GM23338 (cell line): Measurements from ENCODE around the gene NGDN. TPM values are rescaled to one million over a fixed set of nuclear protein-coding genes. Genes with fewer than 3 reads are reported as not detected.
"Not testable (repeated sequence)": the region's sequence is repeated elsewhere in the genome, so short reads cannot be mapped to it uniquely, and the experiment has no call there.

Experiments used
- ATAC-seq: fragments of 200-7000 bp; cut with Tn5 transposase; 3 replicates; pipeline ENCODE4 v1.9.1; 2020
- DNase-seq: peaks from one replicate; pipeline ENCODE4 v3.0.0-alpha.2; 2015; ENCODE audit warnings: low spot score
- H2AFZ ChIP-seq: fragments of 200-600 bp; sonication (generic); 2 replicates; pipeline ENCODE4 v1.8.0; 2016; ENCODE audit warnings: antibody characterized with exemption, mild to moderate bottlenecking, moderate library complexity
- H3F3A ChIP-seq: fragments of 200-600 bp; sonication (generic); replicated peaks from 2 replicates; pipeline ENCODE4 v1.8.0; 2017; ENCODE audit warnings: antibody characterized with exemption, mixed run types, low read depth
- H3K27ac ChIP-seq: fragments of 200-600 bp; sonication (generic); 2 replicates; pipeline ENCODE4 v1.6.1; 2016; ENCODE audit warnings: low read depth
- H3K27me3 ChIP-seq: fragments of 200-600 bp; sonication (generic); 2 replicates; pipeline ENCODE4 v1.8.0; 2016; ENCODE audit warnings: mild to moderate bottlenecking, mixed run types, moderate library complexity; ENCODE audit not compliant: insufficient read depth
- H3K36me3 ChIP-seq: fragments of 200-600 bp; sonication (generic); 2 replicates; pipeline ENCODE4 v1.8.0; 2016; ENCODE audit warnings: mild to moderate bottlenecking; ENCODE audit not compliant: insufficient read depth
- H3K4me1 ChIP-seq: fragments of 200-600 bp; sonication (generic); 2 replicates; pipeline ENCODE4 v1.8.0; 2016; ENCODE audit warnings: mild to moderate bottlenecking, moderate library complexity; ENCODE audit not compliant: insufficient read depth
- H3K4me2 ChIP-seq: fragments of 200-600 bp; sonication (generic); 2 replicates; pipeline ENCODE4 v1.7.1; 2017; ENCODE audit warnings: mixed run types
- H3K4me3 ChIP-seq: fragments of 200-600 bp; sonication (generic); 2 replicates; pipeline ENCODE4 v1.6.1; 2016; ENCODE audit warnings: mixed run types
- H3K79me2 ChIP-seq: fragments of 200-600 bp; sonication (generic); replicated peaks from 2 replicates; pipeline ENCODE4 v1.8.0; 2017; ENCODE audit warnings: mild to moderate bottlenecking; ENCODE audit not compliant: insufficient read depth
- H3K9me2 ChIP-seq: fragments of 200-600 bp; sonication (generic); 2 replicates; pipeline ENCODE4 v1.8.0; 2017; ENCODE audit not compliant: insufficient read depth
- H4K20me1 ChIP-seq: fragments of 200-600 bp; sonication (generic); replicated peaks from 2 replicates; pipeline ENCODE4 v1.8.0; 2017; ENCODE audit warnings: mild to moderate bottlenecking; ENCODE audit not compliant: insufficient read depth
- H3K27ac Mint-ChIP-seq: 2 replicates; pipeline ENCODE4 v1.8.0; 2020; ENCODE audit warnings: inconsistent platforms, mild to moderate bottlenecking, moderate library complexity, mixed read lengths
- H3K27me3 Mint-ChIP-seq: 3 replicates; pipeline ENCODE4 v1.8.0; 2022; ENCODE audit warnings: low read depth, mild to moderate bottlenecking, moderate library complexity, mixed read lengths, inconsistent platforms; ENCODE audit not compliant: insufficient read depth, poor library complexity
- H3K36me3 Mint-ChIP-seq: 3 replicates; pipeline ENCODE4 v1.8.0; 2021; ENCODE audit warnings: low read depth, mild to moderate bottlenecking, inconsistent platforms, moderate library complexity, mixed read lengths
- H3K4me1 Mint-ChIP-seq: 3 replicates; pipeline ENCODE4 v1.8.0; 2020; ENCODE audit warnings: mild to moderate bottlenecking, inconsistent platforms, mixed read lengths
- H3K4me3 Mint-ChIP-seq: 3 replicates; pipeline ENCODE4 v1.8.0; 2021; ENCODE audit warnings: moderate library complexity, mild to moderate bottlenecking, inconsistent platforms, mixed read lengths
- H3K9me3 Mint-ChIP-seq: 3 replicates; pipeline ENCODE4 v1.8.0; 2020; ENCODE audit warnings: moderate library complexity, mild to moderate bottlenecking, inconsistent platforms, mixed read lengths
- polyA plus RNA-seq: library from polyadenylated mRNA; unstranded; fragments of >200 nt; fragmentation: Nextera tagmentation; extraction: Ambion mirVana; gene quantifications from 2 replicates; pipeline ENCODE4 v1.2.1, GENCODE V29; 2016
- total RNA-seq: library from RNA; depleted of rRNA; stranded (reverse); fragments of >200 nt; shearing (Covaris generic); gene quantifications from 2 replicates; pipeline ENCODE4 v1.2.3, GENCODE V29; 2014
- TF ChIP-seq, protein P1 (sequence below), 2 experiments: fragments of 200-600 bp in 1 of 2; sonication (generic) in 1 of 2; conservative IDR thresholded peaks; 2 replicates each; pipeline versions ENCODE4 v1.5.1 to v1.6.1; 2016 to 2017; ENCODE audit warnings: antibody characterized with exemption in 2 of 2, low read depth in 2 of 2, mild to moderate bottlenecking in 2 of 2, moderate library complexity in 1 of 2
- TF ChIP-seq, protein P2 (sequence below): IDR thresholded peaks from one replicate; pipeline ENCODE4 v1.6.1; 2018; ENCODE audit warnings: antibody characterized with exemption; ENCODE audit not compliant: unreplicated experiment
- TF ChIP-seq, protein P3 (sequence below): fragments of 250-450 bp; sonication (Bioruptor Pico); IDR thresholded peaks from 2 replicates; pipeline ENCODE4 v1.5.0; 2020; ENCODE audit warnings: mild to moderate bottlenecking, moderate library complexity
- TF ChIP-seq, protein P4 (sequence below): IDR thresholded peaks from 2 replicates; pipeline ENCODE4 v1.6.1; 2016; ENCODE audit warnings: antibody characterized with exemption

NGDN gene
- total and polyA plus RNA-seq, 2 experiments from 2014 or later: 48.6 to 90.8 TPM

DNA sequence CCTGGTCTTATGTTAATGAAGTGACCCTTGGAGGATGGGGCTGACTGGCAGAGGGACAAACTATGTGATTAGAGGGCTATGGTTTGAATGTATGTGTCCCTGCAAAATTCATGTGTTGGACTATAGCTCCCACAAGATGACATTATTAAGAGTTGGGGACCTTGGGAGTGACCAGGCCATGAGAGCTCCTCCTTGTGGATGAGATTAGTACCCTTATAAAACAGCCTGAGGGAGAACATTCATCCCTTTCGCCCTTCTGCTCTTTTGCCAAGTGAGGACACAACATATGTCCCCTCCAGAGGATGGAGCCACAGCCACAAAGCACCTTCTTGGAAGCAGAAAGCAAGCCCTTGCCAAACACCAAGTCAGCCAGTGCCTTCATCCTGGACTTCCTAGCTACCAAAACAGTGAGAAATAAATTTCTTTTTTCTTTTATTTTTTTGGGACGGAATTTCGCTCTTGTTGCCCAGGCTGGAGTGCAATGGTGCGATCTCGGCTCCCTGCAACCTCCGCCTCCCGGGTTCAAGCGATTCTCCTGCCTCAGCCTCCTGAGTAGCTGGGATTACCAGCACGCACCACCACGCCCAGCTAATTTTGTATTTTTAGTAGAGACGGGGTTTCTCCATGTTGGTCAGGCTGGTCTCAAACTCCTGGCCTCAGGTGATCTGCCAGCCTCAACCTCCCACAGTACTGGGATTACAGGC lies 12.5 kb upstream of the NGDN start:
- H3K27ac ChIP-seq, H4K20me1 ChIP-seq, H3K27ac Mint-ChIP-seq, H3K36me3 ChIP-seq, H3K4me3 ChIP-seq, H3K4me1 ChIP-seq, H3F3A ChIP-seq, H3K4me1 Mint-ChIP-seq, H2AFZ ChIP-seq, H3K36me3 Mint-ChIP-seq, H3K79me2 ChIP-seq, H3K4me2 ChIP-seq, H3K27me3 ChIP-seq, H3K4me3 Mint-ChIP-seq, H3K9me3 Mint-ChIP-seq, H3K27me3 Mint-ChIP-seq, H3K9me2 ChIP-seq: not testable (repeated sequence)
- ATAC-seq (peak; percentile 92), DNase-seq (peak; percentile 74)
- TF ChIP-seq, protein P1, sequence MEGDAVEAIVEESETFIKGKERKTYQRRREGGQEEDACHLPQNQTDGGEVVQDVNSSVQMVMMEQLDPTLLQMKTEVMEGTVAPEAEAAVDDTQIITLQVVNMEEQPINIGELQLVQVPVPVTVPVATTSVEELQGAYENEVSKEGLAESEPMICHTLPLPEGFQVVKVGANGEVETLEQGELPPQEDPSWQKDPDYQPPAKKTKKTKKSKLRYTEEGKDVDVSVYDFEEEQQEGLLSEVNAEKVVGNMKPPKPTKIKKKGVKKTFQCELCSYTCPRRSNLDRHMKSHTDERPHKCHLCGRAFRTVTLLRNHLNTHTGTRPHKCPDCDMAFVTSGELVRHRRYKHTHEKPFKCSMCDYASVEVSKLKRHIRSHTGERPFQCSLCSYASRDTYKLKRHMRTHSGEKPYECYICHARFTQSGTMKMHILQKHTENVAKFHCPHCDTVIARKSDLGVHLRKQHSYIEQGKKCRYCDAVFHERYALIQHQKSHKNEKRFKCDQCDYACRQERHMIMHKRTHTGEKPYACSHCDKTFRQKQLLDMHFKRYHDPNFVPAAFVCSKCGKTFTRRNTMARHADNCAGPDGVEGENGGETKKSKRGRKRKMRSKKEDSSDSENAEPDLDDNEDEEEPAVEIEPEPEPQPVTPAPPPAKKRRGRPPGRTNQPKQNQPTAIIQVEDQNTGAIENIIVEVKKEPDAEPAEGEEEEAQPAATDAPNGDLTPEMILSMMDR (conservative IDR thresholded peaks at IDR 0.05; ENCODE audit: low read depth in 2 of 2): peak; percentile 61 to 73

DNA sequence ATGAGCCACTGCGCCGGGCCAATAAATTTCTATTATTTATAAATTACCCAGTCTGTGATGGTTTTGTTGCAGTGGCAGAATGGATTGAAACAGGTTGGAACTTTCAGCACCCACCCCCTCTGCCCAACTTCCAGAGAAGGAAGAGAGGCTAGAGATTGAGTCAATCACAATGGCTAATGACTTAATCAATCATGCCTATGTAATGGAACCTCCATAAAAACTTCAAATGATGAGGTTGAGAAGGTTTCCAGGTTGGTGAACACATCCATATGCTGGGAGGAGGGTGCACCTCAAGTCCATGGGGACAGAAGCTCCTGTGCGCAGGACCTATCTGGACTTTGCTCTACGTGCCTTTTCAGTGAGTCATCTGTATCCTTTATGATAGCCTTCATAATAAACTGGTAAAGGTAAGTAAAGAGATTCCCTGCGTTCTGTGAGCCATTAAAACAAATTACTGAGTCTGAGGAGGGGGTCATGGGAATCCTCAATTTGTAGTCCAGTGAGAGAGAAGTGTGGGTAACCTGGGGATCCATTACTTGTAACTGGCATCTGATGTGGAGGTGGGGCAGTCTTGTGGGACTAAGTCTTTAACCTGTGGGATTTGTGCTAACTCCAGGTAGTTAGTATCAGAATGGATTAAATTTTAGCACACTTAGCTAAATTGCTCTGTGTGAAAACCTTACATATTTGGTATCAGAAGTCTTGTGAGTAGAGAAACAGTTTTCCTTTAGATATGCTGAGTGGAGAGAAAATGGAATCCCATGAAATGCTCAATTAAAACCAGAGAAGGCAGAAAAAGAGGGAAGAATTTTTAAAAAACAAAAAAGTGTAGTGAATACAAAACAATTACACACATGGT lies 11.7 kb upstream of the NGDN start:
- Histone ChIP-seq H3K36me3 (no peaks in the 10 kb centered on the region), H3K4me1 (no peaks in the 10 kb centered on the region), H3K79me2 (no peaks in the 10 kb centered on the region), H2AFZ (no peak overlapping the region), H3K4me2 (no peak overlapping the region), H3K4me3 (no peak overlapping the region), H3K27me3 (no peaks in the 10 kb centered on the region), H3K27ac (no peak overlapping the region), H4K20me1 (no peaks in the 10 kb centered on the region), H3F3A (no peaks in the 10 kb centered on the region), H3K9me2 (no peaks in the 10 kb centered on the region)
- H3K4me3 Mint-ChIP-seq: no peak overlapping the region
- no peaks in the 10 kb centered on the region; the same call in 2 of the 3 replicates for H3K9me3 Mint-ChIP-seq
- H3K27ac Mint-ChIP-seq: no peak overlapping the region
- H3K27me3 Mint-ChIP-seq: no peaks in the 10 kb centered on the region
- TF ChIP-seq, protein P2, sequence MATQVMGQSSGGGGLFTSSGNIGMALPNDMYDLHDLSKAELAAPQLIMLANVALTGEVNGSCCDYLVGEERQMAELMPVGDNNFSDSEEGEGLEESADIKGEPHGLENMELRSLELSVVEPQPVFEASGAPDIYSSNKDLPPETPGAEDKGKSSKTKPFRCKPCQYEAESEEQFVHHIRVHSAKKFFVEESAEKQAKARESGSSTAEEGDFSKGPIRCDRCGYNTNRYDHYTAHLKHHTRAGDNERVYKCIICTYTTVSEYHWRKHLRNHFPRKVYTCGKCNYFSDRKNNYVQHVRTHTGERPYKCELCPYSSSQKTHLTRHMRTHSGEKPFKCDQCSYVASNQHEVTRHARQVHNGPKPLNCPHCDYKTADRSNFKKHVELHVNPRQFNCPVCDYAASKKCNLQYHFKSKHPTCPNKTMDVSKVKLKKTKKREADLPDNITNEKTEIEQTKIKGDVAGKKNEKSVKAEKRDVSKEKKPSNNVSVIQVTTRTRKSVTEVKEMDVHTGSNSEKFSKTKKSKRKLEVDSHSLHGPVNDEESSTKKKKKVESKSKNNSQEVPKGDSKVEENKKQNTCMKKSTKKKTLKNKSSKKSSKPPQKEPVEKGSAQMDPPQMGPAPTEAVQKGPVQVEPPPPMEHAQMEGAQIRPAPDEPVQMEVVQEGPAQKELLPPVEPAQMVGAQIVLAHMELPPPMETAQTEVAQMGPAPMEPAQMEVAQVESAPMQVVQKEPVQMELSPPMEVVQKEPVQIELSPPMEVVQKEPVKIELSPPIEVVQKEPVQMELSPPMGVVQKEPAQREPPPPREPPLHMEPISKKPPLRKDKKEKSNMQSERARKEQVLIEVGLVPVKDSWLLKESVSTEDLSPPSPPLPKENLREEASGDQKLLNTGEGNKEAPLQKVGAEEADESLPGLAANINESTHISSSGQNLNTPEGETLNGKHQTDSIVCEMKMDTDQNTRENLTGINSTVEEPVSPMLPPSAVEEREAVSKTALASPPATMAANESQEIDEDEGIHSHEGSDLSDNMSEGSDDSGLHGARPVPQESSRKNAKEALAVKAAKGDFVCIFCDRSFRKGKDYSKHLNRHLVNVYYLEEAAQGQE: no peak
- TF ChIP-seq, protein P3, sequence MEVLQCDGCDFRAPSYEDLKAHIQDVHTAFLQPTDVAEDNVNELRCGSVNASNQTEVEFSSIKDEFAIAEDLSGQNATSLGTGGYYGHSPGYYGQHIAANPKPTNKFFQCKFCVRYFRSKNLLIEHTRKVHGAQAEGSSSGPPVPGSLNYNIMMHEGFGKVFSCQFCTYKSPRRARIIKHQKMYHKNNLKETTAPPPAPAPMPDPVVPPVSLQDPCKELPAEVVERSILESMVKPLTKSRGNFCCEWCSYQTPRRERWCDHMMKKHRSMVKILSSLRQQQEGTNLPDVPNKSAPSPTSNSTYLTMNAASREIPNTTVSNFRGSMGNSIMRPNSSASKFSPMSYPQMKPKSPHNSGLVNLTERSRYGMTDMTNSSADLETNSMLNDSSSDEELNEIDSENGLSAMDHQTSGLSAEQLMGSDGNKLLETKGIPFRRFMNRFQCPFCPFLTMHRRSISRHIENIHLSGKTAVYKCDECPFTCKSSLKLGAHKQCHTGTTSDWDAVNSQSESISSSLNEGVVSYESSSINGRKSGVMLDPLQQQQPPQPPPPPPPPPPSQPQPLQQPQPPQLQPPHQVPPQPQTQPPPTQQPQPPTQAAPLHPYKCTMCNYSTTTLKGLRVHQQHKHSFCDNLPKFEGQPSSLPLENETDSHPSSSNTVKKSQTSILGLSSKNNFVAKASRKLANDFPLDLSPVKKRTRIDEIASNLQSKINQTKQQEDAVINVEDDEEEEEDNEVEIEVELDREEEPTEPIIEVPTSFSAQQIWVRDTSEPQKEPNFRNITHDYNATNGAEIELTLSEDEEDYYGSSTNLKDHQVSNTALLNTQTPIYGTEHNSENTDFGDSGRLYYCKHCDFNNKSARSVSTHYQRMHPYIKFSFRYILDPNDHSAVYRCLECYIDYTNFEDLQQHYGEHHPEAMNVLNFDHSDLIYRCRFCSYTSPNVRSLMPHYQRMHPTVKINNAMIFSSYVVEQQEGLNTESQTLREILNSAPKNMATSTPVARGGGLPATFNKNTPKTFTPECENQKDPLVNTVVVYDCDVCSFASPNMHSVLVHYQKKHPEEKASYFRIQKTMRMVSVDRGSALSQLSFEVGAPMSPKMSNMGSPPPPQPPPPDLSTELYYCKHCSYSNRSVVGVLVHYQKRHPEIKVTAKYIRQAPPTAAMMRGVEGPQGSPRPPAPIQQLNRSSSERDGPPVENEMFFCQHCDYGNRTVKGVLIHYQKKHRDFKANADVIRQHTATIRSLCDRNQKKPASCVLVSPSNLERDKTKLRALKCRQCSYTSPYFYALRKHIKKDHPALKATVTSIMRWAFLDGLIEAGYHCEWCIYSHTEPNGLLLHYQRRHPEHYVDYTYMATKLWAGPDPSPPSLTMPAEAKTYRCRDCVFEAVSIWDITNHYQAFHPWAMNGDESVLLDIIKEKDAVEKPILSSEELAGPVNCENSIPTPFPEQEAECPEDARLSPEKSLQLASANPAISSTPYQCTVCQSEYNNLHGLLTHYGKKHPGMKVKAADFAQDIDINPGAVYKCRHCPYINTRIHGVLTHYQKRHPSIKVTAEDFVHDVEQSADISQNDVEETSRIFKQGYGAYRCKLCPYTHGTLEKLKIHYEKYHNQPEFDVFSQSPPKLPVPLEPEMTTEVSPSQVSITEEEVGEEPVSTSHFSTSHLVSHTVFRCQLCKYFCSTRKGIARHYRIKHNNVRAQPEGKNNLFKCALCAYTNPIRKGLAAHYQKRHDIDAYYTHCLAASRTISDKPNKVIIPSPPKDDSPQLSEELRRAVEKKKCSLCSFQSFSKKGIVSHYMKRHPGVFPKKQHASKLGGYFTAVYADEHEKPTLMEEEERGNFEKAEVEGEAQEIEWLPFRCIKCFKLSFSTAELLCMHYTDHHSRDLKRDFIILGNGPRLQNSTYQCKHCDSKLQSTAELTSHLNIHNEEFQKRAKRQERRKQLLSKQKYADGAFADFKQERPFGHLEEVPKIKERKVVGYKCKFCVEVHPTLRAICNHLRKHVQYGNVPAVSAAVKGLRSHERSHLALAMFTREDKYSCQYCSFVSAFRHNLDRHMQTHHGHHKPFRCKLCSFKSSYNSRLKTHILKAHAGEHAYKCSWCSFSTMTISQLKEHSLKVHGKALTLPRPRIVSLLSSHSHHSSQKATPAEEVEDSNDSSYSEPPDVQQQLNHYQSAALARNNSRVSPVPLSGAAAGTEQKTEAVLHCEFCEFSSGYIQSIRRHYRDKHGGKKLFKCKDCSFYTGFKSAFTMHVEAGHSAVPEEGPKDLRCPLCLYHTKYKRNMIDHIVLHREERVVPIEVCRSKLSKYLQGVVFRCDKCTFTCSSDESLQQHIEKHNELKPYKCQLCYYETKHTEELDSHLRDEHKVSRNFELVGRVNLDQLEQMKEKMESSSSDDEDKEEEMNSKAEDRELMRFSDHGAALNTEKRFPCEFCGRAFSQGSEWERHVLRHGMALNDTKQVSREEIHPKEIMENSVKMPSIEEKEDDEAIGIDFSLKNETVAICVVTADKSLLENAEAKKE (CRISPR knock-in tag): no peak
- TF ChIP-seq, protein P4, sequence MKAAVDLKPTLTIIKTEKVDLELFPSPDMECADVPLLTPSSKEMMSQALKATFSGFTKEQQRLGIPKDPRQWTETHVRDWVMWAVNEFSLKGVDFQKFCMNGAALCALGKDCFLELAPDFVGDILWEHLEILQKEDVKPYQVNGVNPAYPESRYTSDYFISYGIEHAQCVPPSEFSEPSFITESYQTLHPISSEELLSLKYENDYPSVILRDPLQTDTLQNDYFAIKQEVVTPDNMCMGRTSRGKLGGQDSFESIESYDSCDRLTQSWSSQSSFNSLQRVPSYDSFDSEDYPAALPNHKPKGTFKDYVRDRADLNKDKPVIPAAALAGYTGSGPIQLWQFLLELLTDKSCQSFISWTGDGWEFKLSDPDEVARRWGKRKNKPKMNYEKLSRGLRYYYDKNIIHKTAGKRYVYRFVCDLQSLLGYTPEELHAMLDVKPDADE: no peak
- H3K4me1 Mint-ChIP-seq: no peaks in the 10 kb centered on the region
- DNase-seq (no peak), ATAC-seq (no peak)
- no peaks in the 10 kb centered on the region for H3K36me3 Mint-ChIP-seq
